HCT116 (cell line): Measurements from ENCODE around the gene LRP1B. TPM values are rescaled to one million over a fixed set of nuclear protein-coding genes. Genes with fewer than 3 reads are reported as not detected.

Experiments
- ATAC-seq: fragments of 200-7000 bp; cut with Tn5 transposase; 2 replicates; pipeline ENCODE4 v1.9.1; 2020; ENCODE audit warnings: mild to moderate bottlenecking, moderate library complexity
- BruUV-seq: library from RNA; stranded (reverse); fragments of 400-500 nt; replicated peaks from 2 replicates; lab custom pipeline; 2021; lab: Mats Ljungman, UMichigan
- CTCF ChIA-PET: fragments of 300-600 bp; sonication (Branson Sonifier 250); formaldehyde crosslinking; loops from one replicate; lab custom pipeline; 2021; ENCODE audit warnings: antibody characterized with exemption; lab: Charles Lee
- POLR2A ChIA-PET: fragments of 300-600, 350-600 bp; sonication (Branson Sonifier 250); formaldehyde crosslinking; loops from one replicate; lab custom pipeline; 2021; ENCODE audit warnings: antibody characterized with exemption; lab: Charles Lee
- RAD21 ChIA-PET, 2 experiments: fragments of 300-600 bp; sonication (Branson Sonifier 250); formaldehyde crosslinking; loops; one replicate each; lab custom pipeline; 2023; ENCODE audit warnings: low total read pairs in 2 of 2; ENCODE audit not compliant: uncharacterized antibody in 2 of 2, unreplicated experiment in 2 of 2, low non-redundant PET in 1 of 2; lab: Charles Lee
- DNase-seq: peaks from one replicate; pipeline ENCODE4 v3.0.0-alpha.2; 2010; ENCODE audit warnings: low read depth, low spot score
- H2AFZ ChIP-seq: fragments of 200-600 bp; shearing (Covaris generic), sonication (generic); 2 replicates; pipeline ENCODE4 v1.6.1; 2017; ENCODE audit warnings: low read depth, mixed run types, mixed read lengths, antibody characterized with exemption, low read length; ENCODE audit not compliant: poor library complexity, severe bottlenecking
- H3K27ac ChIP-seq: 2 replicates; pipeline ENCODE4 v1.5.1; 2012; ENCODE audit warnings: low read depth, low read length
- H3K27me3 ChIP-seq: fragments of 200-600 bp; sonication (generic); 2 replicates; pipeline ENCODE4 v1.6.1; 2016; ENCODE audit warnings: mixed run types, low read length, mixed read lengths; ENCODE audit not compliant: insufficient read depth
- H3K36me3 ChIP-seq, 2 experiments: fragments of 200-500 bp in 1 of 2; fragments of 200-600 bp in 1 of 2; sonication (Bioruptor generic) in 1 of 2; sonication (generic) in 1 of 2; 2 replicates each; pipeline versions ENCODE4 v1.5.1 to v1.6.1; 2014 to 2016; ENCODE audit warnings: low read length in 2 of 2, inconsistent platforms in 1 of 2, mixed read lengths in 1 of 2, mixed run types in 1 of 2; ENCODE audit not compliant: insufficient read depth in 2 of 2, control insufficient read depth in 1 of 2
- H3K4me1 ChIP-seq, 2 experiments: fragments of 200-600 bp in 1 of 2; sonication (generic) in 1 of 2; 2 replicates each; pipeline versions ENCODE4 v1.5.1 to v1.6.1; 2012 to 2017; ENCODE audit warnings: low read length in 2 of 2, inconsistent platforms in 1 of 2, mild to moderate bottlenecking in 1 of 2, mixed read lengths in 1 of 2, mixed run types in 1 of 2, moderate library complexity in 1 of 2; ENCODE audit not compliant: insufficient read depth in 2 of 2, control insufficient read depth in 1 of 2
- H3K4me2 ChIP-seq: fragments of 200-600 bp; sonication (generic); 2 replicates; pipeline ENCODE4 v1.6.1; 2017; ENCODE audit warnings: mixed run types, low read length, mixed read lengths
- H3K4me3 ChIP-seq, 2 experiments: fragments of 200-600 bp in 1 of 2; sonication (generic) in 1 of 2; replicated peaks in 1 of 2; 2 replicates each; pipeline ENCODE4 v1.5.1; 2011 to 2016; ENCODE audit warnings: low read length in 2 of 2, control low read depth in 1 of 2, low read depth in 1 of 2, mild to moderate bottlenecking in 1 of 2, mixed read lengths in 1 of 2, mixed run types in 1 of 2
- H3K79me2 ChIP-seq: fragments of 200-600 bp; sonication (generic); 2 replicates; pipeline ENCODE4 v1.6.1; 2017; ENCODE audit warnings: mild to moderate bottlenecking, mixed run types, low read length, moderate library complexity, mixed read lengths; ENCODE audit not compliant: insufficient read depth
- H3K9ac ChIP-seq: fragments of 200-600 bp; sonication (generic); 2 replicates; pipeline ENCODE4 v1.6.1; 2016; ENCODE audit warnings: low read length, mixed read lengths
- H3K9me2 ChIP-seq: fragments of 200-600 bp; sonication (generic), shearing (Covaris generic); 2 replicates; pipeline ENCODE4 v1.6.1; 2017; ENCODE audit warnings: mixed run types, mild to moderate bottlenecking, moderate library complexity; ENCODE audit not compliant: insufficient read depth
- H3K9me3 ChIP-seq, 2 experiments: fragments of 200-500 bp in 1 of 2; fragments of 200-600 bp in 1 of 2; sonication (Bioruptor generic) in 1 of 2; sonication (generic) in 1 of 2; 2 replicates each; pipeline ENCODE4 v1.6.1; 2014 to 2017; ENCODE audit warnings: low read length in 2 of 2, mixed read lengths in 2 of 2, inconsistent platforms in 1 of 2, low read depth in 1 of 2, mild to moderate bottlenecking in 1 of 2, mixed run types in 1 of 2, moderate library complexity in 1 of 2; ENCODE audit not compliant: control insufficient read depth in 1 of 2, insufficient read depth in 1 of 2
- H4K20me1 ChIP-seq: fragments of 200-600 bp; sonication (generic), shearing (Covaris generic); 2 replicates; pipeline ENCODE4 v1.6.1; 2017; ENCODE audit warnings: mixed run types, mild to moderate bottlenecking, moderate library complexity; ENCODE audit not compliant: insufficient read depth
- ATF3 ChIP-seq: IDR thresholded peaks from 2 replicates; pipeline ENCODE4 v1.6.1; 2012
- CEBPB ChIP-seq: IDR thresholded peaks from 2 replicates; pipeline ENCODE4 v1.6.1; 2012; ENCODE audit warnings: low read depth
- CTCF ChIP-seq, 3 experiments: fragments of 200-600 bp in 1 of 3; sonication (generic) in 1 of 3; IDR thresholded peaks in 2 of 3; conservative IDR thresholded peaks in 1 of 3; 2 replicates each; pipeline ENCODE4 v1.5.1; 2012 to 2017; ENCODE audit warnings: low read depth in 2 of 3, low read length in 2 of 3, antibody characterized with exemption in 1 of 3, borderline replicate concordance in 1 of 3, control low read depth in 1 of 3, mild to moderate bottlenecking in 1 of 3, mixed read lengths in 1 of 3, mixed run types in 1 of 3, moderate library complexity in 1 of 3; ENCODE audit not compliant: insufficient read depth in 1 of 3
- EGR1 ChIP-seq: IDR thresholded peaks from 2 replicates; pipeline ENCODE4 v1.6.1; 2012; ENCODE audit warnings: low read depth
- POLR2A ChIP-seq: IDR thresholded peaks from 2 replicates; pipeline ENCODE4 v1.7.0; 2011; ENCODE audit warnings: borderline replicate concordance; ENCODE audit not compliant: insufficient read depth, insufficient read length; ENCODE audit errors: extremely low read depth
- REST ChIP-seq: IDR thresholded peaks from 2 replicates; pipeline ENCODE4 v1.6.1; 2012; ENCODE audit warnings: low read depth
- SRF ChIP-seq: IDR thresholded peaks from 2 replicates; pipeline ENCODE4 v1.6.1; 2012; ENCODE audit warnings: low read depth
- ZFX ChIP-seq: fragments of 450-650 bp; IDR thresholded peaks from 2 replicates; pipeline ENCODE4 v1.6.1; 2017
- ZNF274 ChIP-seq: fragments of 200-500 bp; sonication (Bioruptor generic); IDR thresholded peaks from 2 replicates; pipeline ENCODE4 v1.6.1; 2014; ENCODE audit warnings: mild to moderate bottlenecking, low read depth, low read length, inconsistent platforms
- intact Hi-C: fragments of 100-400 bp; cut with micrococcal nuclease; formaldehyde crosslinking; loops from 2 replicates; pipeline ENCODE4 v1.10.0; 2022
- total RNA-seq: library from RNA; stranded (reverse); gene quantifications from one replicate; pipeline ENCODE4 v1.2.1, GENCODE V29; 2021; ENCODE audit not compliant: unreplicated experiment

LRP1B gene
- total RNA-seq, 1 experiment from 2014 or later = 0.34 TPM

GRCh38 chr2:140998017-140998416, 1132.8 kb downstream of the LRP1B start:
- no TSS peak for BruUV-seq
- no peaks in the 10 kb centered on the region for H3K36me3 ChIP-seq
- no peak overlapping the region for H3K9ac ChIP-seq
- H3K27me3 ChIP-seq = no peaks in the 10 kb centered on the region
- no peak overlapping the region for H3K4me2 ChIP-seq
- RAD21 ChIA-PET = no interaction called here
- ATAC-seq (no peak), DNase-seq (no peak)
- H3K4me1 ChIP-seq = no peaks in the 10 kb centered on the region
- no peaks in the 10 kb centered on the region for H4K20me1 ChIP-seq
- no peaks in the 10 kb centered on the region for H3K9me2 ChIP-seq
- intact Hi-C loops = no loop called here
- H3K9me3 ChIP-seq = no peaks in the 10 kb centered on the region
- no peak overlapping the region for H3K27ac ChIP-seq
- no peak for TF ChIP-seq POLR2A
- TF ChIP-seq EGR1 = no peak
- TF ChIP-seq ZFX = no peak
- TF ChIP-seq, all 23 proteins: peak for 0
- ChIA-PET CTCF (no interaction called here), POLR2A (no interaction called here)
- no peak overlapping the region for H3K4me3 ChIP-seq
- no peaks in the 10 kb centered on the region for H3K79me2 ChIP-seq
- no peak overlapping the region for H2AFZ ChIP-seq

GRCh38 chr2:140994856-140995255, 1136.0 kb downstream of the LRP1B start:
- Histone ChIP-seq H3K9ac (no peak overlapping the region), H3K36me3 (no peaks in the 10 kb centered on the region), H3K4me1 (no peaks in the 10 kb centered on the region), H2AFZ (no peak overlapping the region), H3K4me2 (no peak overlapping the region), H3K79me2 (no peaks in the 10 kb centered on the region), H4K20me1 (no peaks in the 10 kb centered on the region), H3K27me3 (no peaks in the 10 kb centered on the region), H3K4me3 (no peak overlapping the region), H3K9me3 (no peaks in the 10 kb centered on the region), H3K9me2 (no peaks in the 10 kb centered on the region), H3K27ac (no peak overlapping the region)
- CTCF ChIA-PET = no interaction called here
- POLR2A ChIA-PET = no interaction called here
- intact Hi-C loops = no loop called here
- ATAC-seq (no peak), DNase-seq (no peak)
- RAD21 ChIA-PET = no interaction called here
- no TSS peak for BruUV-seq
- no peak for TF ChIP-seq SRF
- TF ChIP-seq EGR1 = no peak
- TF ChIP-seq CEBPB = no peak
- no peak for TF ChIP-seq ZFX
- TF ChIP-seq ATF3 = no peak
- no peak for TF ChIP-seq ZNF274
- TF ChIP-seq REST = no peak
- no peak for TF ChIP-seq CTCF (IDR thresholded peaks at IDR 0.05 in 2 of 3, conservative IDR thresholded peaks at IDR 0.05 in 1 of 3; ENCODE audit: borderline replicate concordance in 1 of 3, insufficient read depth in 1 of 3, low read depth in 2 of 3, low read length in 2 of 3)
